Heart left ventricle (tissue), 16 donors: ENCODE results near the gene PAK1. TPM values are rescaled to one million over a fixed set of nuclear protein-coding genes. Genes with fewer than 3 reads are reported as not detected.

ENCODE experiments used
- ATAC-seq, 4 donors: fragments of 200-7000 bp; cut with Tn5 transposase; one replicate each; pipeline ENCODE4 v1.9.1; 2020 to 2022; ENCODE audit warnings: moderate library complexity in 4 of 4, mild to moderate bottlenecking in 3 of 4, moderate number of reproducible peaks in 1 of 4
- DNase-seq, 5 donors: peaks; one replicate each; pipeline ENCODE4 v3.0.0-alpha.2; 2020
- H3K27ac ChIP-seq, 12 donors: fragments of 200-600 bp; sonication (generic) in 4 of 12; one replicate each; pipeline versions ENCODE4 v1.5.0 to v1.8.0; 2016 to 2022; ENCODE audit warnings: mild to moderate bottlenecking in 2 of 12
- H3K27me3 ChIP-seq, 9 donors: fragments of 200-600 bp; sonication (generic) in 2 of 9; one replicate each; pipeline versions ENCODE4 v1.5.1 to v1.8.0; 2016 to 2022; ENCODE audit warnings: mild to moderate bottlenecking in 3 of 9
- H3K36me3 ChIP-seq, 9 donors: fragments of 200-600 bp; sonication (generic) in 2 of 9; one replicate each; pipeline versions ENCODE4 v1.5.0 to v1.8.0; 2018 to 2022; ENCODE audit warnings: mild to moderate bottlenecking in 2 of 9
- H3K4me1 ChIP-seq, 12 donors: fragments of 200-600 bp; sonication (generic) in 4 of 12; one replicate each; pipeline versions ENCODE4 v1.5.0 to v1.8.0; 2016 to 2022; ENCODE audit warnings: mild to moderate bottlenecking in 3 of 12
- H3K4me3 ChIP-seq, 12 donors: fragments of 200-600 bp; sonication (generic) in 4 of 12; one replicate each; pipeline versions ENCODE4 v1.5.0 to v1.8.0; 2017 to 2022; ENCODE audit warnings: mild to moderate bottlenecking in 9 of 12, moderate library complexity in 4 of 12
- H3K9me3 ChIP-seq, 12 donors: fragments of 200-600 bp; sonication (generic) in 4 of 12; one replicate each; pipeline versions ENCODE4 v1.5.0 to v1.8.0; 2016 to 2022; ENCODE audit warnings: mild to moderate bottlenecking in 1 of 12
- CTCF ChIP-seq, 12 donors: fragments of 200-600 bp; sonication (generic) in 4 of 12; IDR thresholded peaks; one replicate each; pipeline versions ENCODE4 v1.5.0 to v1.8.0; 2018 to 2022; ENCODE audit warnings: antibody characterized with exemption in 12 of 12, mild to moderate bottlenecking in 5 of 12
- POLR2A ChIP-seq, 2 donors: fragments of 450-650 bp; IDR thresholded peaks; one replicate each; pipeline ENCODE4 v1.6.1; 2017; ENCODE audit warnings: antibody characterized with exemption in 2 of 2, mild to moderate bottlenecking in 2 of 2, moderate library complexity in 2 of 2
- WGBS, 4 donors: extraction: QIAGEN DNeasy Blood & Tissue Kit in 2 of 4; methylation state at CpG; one replicate each; pipeline versions ENCODE4 v1.1.5 to v1.1.7; 2013 to 2018; 5-methylcytosine and 5-hydroxymethylcytosine counted together
- intact Hi-C, 10 donors: fragments of 100-400 bp; cut with DNase I; formaldehyde crosslinking; loops; one replicate each; pipeline versions ENCODE4 v1.11.1 to v1.14.2; 2022
- polyA plus RNA-seq, 2 donors: library from polyadenylated mRNA; stranded (reverse); fragments of 200-250 nt; gene quantifications; one replicate each; pipeline ENCODE4 v1.2.3, GENCODE V29; 2013
- total RNA-seq, 9 donors: library from RNA; depleted of rRNA in 2 of 9; stranded (reverse); fragments of >200 nt in 2 of 9; fragmentation: NEBNext Ultra II Directional in 3 of 9; extraction: Animal tissue kit (Norgen Biotek cat#: 25700) in 3 of 9; gene quantifications; one replicate each; pipeline versions ENCODE4 v1.1.0 to v1.2.4, GENCODE V29; 2016 to 2023
- donor health status: ischemic (EF 13 %, LVEDD 7.1; RV severe dilation, severe dysfunction).
- donor health status: healthy with polysubstance abuse.
- donor health status: DM: no; HTN: yes; CAD: no.
- donor health status: DM: no; HTN: no; CAD: no.
- donor health status: ischemic (EF 25% LVEDD 6.9; RV normal size, moderate dysfunction).
- donor health status: ischemic (EF 25% LVEDD 5.7; RV mildly dilated, moderate dysfunction).
- donor health status: healthy.
- donor health status: DM: yes; HTN: yes; CAD: no.
- donor health status: ischemic (EF 35%, LVEDD 5.7; RV mildly dilated, moderate dysfunction).
- donor health status: nonischemic (EF 11% LVEDD 7.7; RV severe dilation, severe dysfunction).
- donor health status: DM: yes; HTN: yes; CAD: no.
- donor health status: PGD.
- donor health status: ischemic (EF 29% LVEDD 5.4; RV normal size, mild dysfunction).
- donor health status: nonischemic (EF 23%, LVEDD 6.1; RV moderate dilation, normal function).

The PAK1 gene
- total and polyA plus RNA-seq, 11 donors, result 2.1 to 25.4 (median 5.9) TPM

- DNase-seq (no peak), ATAC-seq (no peak)
- Histone ChIP-seq H3K27me3 (no peaks in the 10 kb centered on the region), H3K9me3 (no peaks in the 10 kb centered on the region), H3K36me3 (no peaks in the 10 kb centered on the region), H3K4me3 (no peak overlapping the region), H3K27ac (no peak overlapping the region), H3K4me1 (peaks cover 0 to 10% (median 0%) of the 10 kb centered on the region in 12 donors)
- intact Hi-C loops, result no loop called here
- no peak for TF ChIP-seq POLR2A (IDR thresholded peaks at IDR 0.05)
- TF ChIP-seq CTCF (IDR thresholded peaks at IDR 0.05), result no peak
Measured at GRCh38 chr11:77440678-77441077, 33.2 kb downstream of the PAK1 start.

GRCh38 chr11:77438487-77438886 is 35.4 kb downstream of the PAK1 start:
- no peak for TF ChIP-seq POLR2A (IDR thresholded peaks at IDR 0.05)
- no peak for TF ChIP-seq CTCF (IDR thresholded peaks at IDR 0.05)
- intact Hi-C loops, result no loop called here
- WGBS, 4 donors, result 75 to 93% (median 82%) methylated on average over 2 of the region's 2 CpGs
- Histone ChIP-seq H3K4me3 (no peak overlapping the region), H3K4me1 (no peaks in the 10 kb centered on the region), H3K27me3 (no peaks in the 10 kb centered on the region), H3K36me3 (no peaks in the 10 kb centered on the region), H3K27ac (no peak overlapping the region), H3K9me3 (no peaks in the 10 kb centered on the region)
- ATAC-seq, result no peak
- no peak for DNase-seq

GRCh38 chr11:77436969-77437368 is 36.9 kb downstream of the PAK1 start:
- ATAC-seq (no peak), DNase-seq (no peak)
- intact Hi-C loops, result no loop called here
- TF ChIP-seq POLR2A (IDR thresholded peaks at IDR 0.05), result no peak
- TF ChIP-seq CTCF (IDR thresholded peaks at IDR 0.05), result no peak
- WGBS, 4 donors, result 31 to 44% (median 41%) methylated on average over 1 of the region's 1 CpG
- Histone ChIP-seq H3K4me3 (no peak overlapping the region), H3K27me3 (no peaks in the 10 kb centered on the region), H3K9me3 (no peaks in the 10 kb centered on the region), H3K27ac (no peak overlapping the region), H3K4me1 (no peaks in the 10 kb centered on the region), H3K36me3 (no peaks in the 10 kb centered on the region)

- H3K27ac ChIP-seq, result no peak overlapping the region
- H3K4me3 ChIP-seq, result no peak overlapping the region
- H3K36me3 ChIP-seq, result no peaks in the 10 kb centered on the region
- intact Hi-C loops, result no loop called here
- H3K27me3 ChIP-seq, result no peaks in the 10 kb centered on the region
- TF ChIP-seq CTCF (IDR thresholded peaks at IDR 0.05) (no peak), POLR2A (IDR thresholded peaks at IDR 0.05) (no peak)
- no peak for ATAC-seq
- H3K4me1 ChIP-seq, result no peaks in the 10 kb centered on the region
- H3K9me3 ChIP-seq, result no peaks in the 10 kb centered on the region
- no peak for DNase-seq
- 33 to 49% (median 37%) methylated on average over 1 of the region's 1 CpG for WGBS, 4 donors
Measured at GRCh38 chr11:77436506-77436905, 37.4 kb downstream of the PAK1 start.
